ENCODE results near the gene NMUR1.
A peak's percentile ranks its signal among the peaks of the same experiment; 100 is the strongest.

Gene NMUR1

DNA sequence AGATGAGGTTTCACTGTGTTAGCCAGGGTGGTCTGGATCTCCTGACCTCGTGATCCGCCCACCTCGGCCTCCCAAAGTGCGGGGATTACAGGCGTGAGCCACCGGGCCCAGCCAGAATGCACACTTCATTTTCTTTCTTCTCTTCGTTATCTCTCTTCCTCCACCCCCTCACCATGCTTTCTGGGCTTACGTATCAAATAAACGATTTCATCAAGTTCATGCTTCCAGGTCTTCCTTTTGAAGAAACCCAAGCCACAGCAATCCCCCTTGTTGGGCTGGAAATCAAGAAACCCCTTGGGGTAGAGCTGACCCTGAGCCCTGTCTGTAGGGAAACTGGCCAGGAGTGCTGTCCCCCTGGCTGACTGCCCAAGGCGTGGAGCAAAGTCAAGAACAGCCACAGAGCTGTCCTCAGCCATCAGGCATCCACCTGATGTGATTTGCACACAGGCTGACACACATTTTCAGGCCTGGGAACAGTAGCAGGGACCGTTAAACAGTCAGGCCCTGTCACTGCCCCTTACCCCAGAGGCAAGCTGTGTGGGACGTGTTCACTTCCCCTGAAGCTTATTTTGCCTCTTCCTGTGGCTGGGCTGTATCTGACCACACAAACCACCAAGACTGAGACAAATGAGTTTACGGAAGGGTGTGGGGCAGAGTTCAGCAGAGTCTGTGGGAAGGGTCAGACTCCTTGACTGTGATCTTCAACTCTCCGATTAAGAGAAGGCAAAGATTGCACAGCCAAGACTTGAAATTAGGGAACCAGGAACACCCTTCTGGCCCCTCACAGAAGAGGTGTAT lies 15.1 kb upstream of the NMUR1 start:
- Histone ChIP-seq H3K9ac (ENCODE audit: low read length) (no peak overlapping the region), H3K4me2 (ENCODE audit: low read length) (peak overlapping the region; percentile 30), H4K20me1 (ENCODE audit: insufficient read depth, low read length) (no peaks in the 10 kb centered on the region), H3K4me3 (ENCODE audit: low read length) (no peak overlapping the region), H3K36me3 (replicated peaks; ENCODE audit: low read depth, low read length) (no peaks in the 10 kb centered on the region), H3K79me2 (ENCODE audit: low read length) (no peaks in the 10 kb centered on the region), H3K9me3 (ENCODE audit: insufficient read depth, low read length) (no peaks in the 10 kb centered on the region), H3K27me3 (ENCODE audit: low read depth, low read length) (no peaks in the 10 kb centered on the region), H3K27ac (ENCODE audit: low read length) (no peak overlapping the region), H3K4me1 (ENCODE audit: low read length) (peaks cover 15% of the 10 kb centered on the region), H2AFZ (ENCODE audit: low read depth, low read length) (peak overlapping the region; percentile 83; the same call in 1 of the 2 replicates)
- TF ChIP-seq CTCF (IDR thresholded peaks at IDR 0.05; ENCODE audit: low read depth, low read length) (no peak), EZH2phosphoT487 (IDR thresholded peaks at IDR 0.05; ENCODE audit: low read depth) (no peak)

DNA sequence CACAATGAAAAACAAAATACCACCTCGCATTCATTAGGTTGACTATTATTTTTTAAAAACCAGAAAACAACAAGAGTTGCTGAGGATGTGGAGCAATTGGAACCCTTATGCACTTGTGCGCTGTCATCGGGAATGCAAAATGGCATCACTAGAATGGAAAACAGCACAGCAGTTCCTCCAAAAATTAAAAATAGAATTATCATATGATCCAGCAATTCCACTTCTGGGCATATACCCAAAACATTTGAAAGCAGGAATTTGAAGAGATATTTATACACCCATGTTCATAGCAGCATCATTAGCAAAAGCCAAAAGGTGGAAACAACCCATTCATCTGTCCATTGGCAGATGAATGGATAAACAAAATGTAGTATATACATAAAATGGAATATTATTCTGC lies 11.9 kb upstream of the NMUR1 start:
- Histone ChIP-seq H4K20me1 (ENCODE audit: insufficient read depth, low read length) (no peaks in the 10 kb centered on the region), H3K4me3 (ENCODE audit: low read length) (no peak overlapping the region), H3K36me3 (replicated peaks; ENCODE audit: low read depth, low read length) (no peaks in the 10 kb centered on the region), H3K4me2 (ENCODE audit: low read length) (no peak overlapping the region), H3K9me3 (ENCODE audit: insufficient read depth, low read length) (no peaks in the 10 kb centered on the region), H2AFZ (ENCODE audit: low read depth, low read length) (no peak overlapping the region), H3K4me1 (ENCODE audit: low read length) (peaks cover 10% of the 10 kb centered on the region), H3K27me3 (ENCODE audit: low read depth, low read length) (no peaks in the 10 kb centered on the region), H3K27ac (ENCODE audit: low read length) (no peak overlapping the region), H3K9ac (ENCODE audit: low read length) (no peak overlapping the region), H3K79me2 (ENCODE audit: low read length) (no peaks in the 10 kb centered on the region)
- TF ChIP-seq EZH2phosphoT487 (IDR thresholded peaks at IDR 0.05; ENCODE audit: low read depth) = no peak
- TF ChIP-seq CTCF (IDR thresholded peaks at IDR 0.05; ENCODE audit: low read depth, low read length) = no peak

- Histone ChIP-seq H3K4me2 (ENCODE audit: low read length) (no peak overlapping the region), H3K27ac (ENCODE audit: low read length) (no peak overlapping the region), H2AFZ (ENCODE audit: low read depth, low read length) (no peak overlapping the region), H3K79me2 (ENCODE audit: low read length) (no peaks in the 10 kb centered on the region), H3K27me3 (ENCODE audit: low read depth, low read length) (no peaks in the 10 kb centered on the region), H3K36me3 (replicated peaks; ENCODE audit: low read depth, low read length) (no peaks in the 10 kb centered on the region), H4K20me1 (ENCODE audit: insufficient read depth, low read length) (no peaks in the 10 kb centered on the region), H3K4me1 (ENCODE audit: low read length) (peaks cover 10% of the 10 kb centered on the region), H3K9me3 (ENCODE audit: insufficient read depth, low read length) (no peaks in the 10 kb centered on the region), H3K9ac (ENCODE audit: low read length) (no peak overlapping the region), H3K4me3 (ENCODE audit: low read length) (no peak overlapping the region)
- TF ChIP-seq EZH2phosphoT487 (IDR thresholded peaks at IDR 0.05; ENCODE audit: low read depth) (no peak), CTCF (IDR thresholded peaks at IDR 0.05; ENCODE audit: low read depth, low read length) (peak; percentile 19; the same call in 1 of the 2 replicates)
Measured at GRCh38 chr2:231541645-231542044, 11.4 kb upstream of the NMUR1 start.

DNA sequence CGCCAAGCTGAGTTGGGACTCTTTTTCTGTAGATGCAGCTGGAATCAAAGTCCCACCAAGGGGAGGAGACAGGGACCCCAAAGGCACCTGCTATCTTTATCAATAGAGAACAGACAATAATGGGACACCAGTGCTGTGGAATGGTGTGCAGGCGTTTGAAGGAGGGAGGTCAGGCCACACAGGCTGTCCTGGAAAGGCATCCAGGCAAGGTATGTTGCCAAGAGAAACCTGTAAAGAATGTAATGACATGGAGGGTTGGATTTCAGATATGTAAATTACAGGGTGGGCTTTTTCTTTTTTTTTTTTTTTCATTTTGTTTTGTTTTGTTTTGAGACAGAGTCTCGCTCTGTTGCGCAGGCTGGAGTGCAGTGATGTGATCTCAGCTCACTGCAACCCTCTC lies 9.7 kb upstream of the NMUR1 start:
- H3K27ac ChIP-seq (ENCODE audit: low read length) = no peak overlapping the region
- no peaks in the 10 kb centered on the region for H3K27me3 ChIP-seq (ENCODE audit: low read depth, low read length)
- no peak overlapping the region for H3K9ac ChIP-seq (ENCODE audit: low read length)
- H4K20me1 ChIP-seq (ENCODE audit: insufficient read depth, low read length) = no peaks in the 10 kb centered on the region
- H3K4me3 ChIP-seq (ENCODE audit: low read length) = no peak overlapping the region
- H3K4me2 ChIP-seq (ENCODE audit: low read length) = no peak overlapping the region
- H3K4me1 ChIP-seq (ENCODE audit: low read length) = no peaks in the 10 kb centered on the region
- no peaks in the 10 kb centered on the region for H3K36me3 ChIP-seq (replicated peaks; ENCODE audit: low read depth, low read length)
- TF ChIP-seq EZH2phosphoT487 (IDR thresholded peaks at IDR 0.05; ENCODE audit: low read depth) = no peak
- TF ChIP-seq CTCF (IDR thresholded peaks at IDR 0.05; ENCODE audit: low read depth, low read length) = no peak
- H2AFZ ChIP-seq (ENCODE audit: low read depth, low read length) = no peak overlapping the region
- no peaks in the 10 kb centered on the region for H3K9me3 ChIP-seq (ENCODE audit: insufficient read depth, low read length)
- no peaks in the 10 kb centered on the region for H3K79me2 ChIP-seq (ENCODE audit: low read length)
